ENCODE data around the gene FAM25A. TPM values are rescaled to one million over a fixed set of nuclear protein-coding genes. Genes with fewer than 3 reads are reported as not detected.
"Not testable (repeated sequence)": the region's sequence is repeated elsewhere in the genome, so short reads cannot be mapped to it uniquely, and the experiment has no call there.

The FAM25A gene
- total RNA-seq, 2 donors from 2014 or later, result not detected

GRCh38 chr10:86988520-86988919 lies 31.6 kb upstream of the FAM25A start:
- H3K27ac Mint-ChIP-seq, result no peak overlapping the region
- H3K4me3 ChIP-seq (ENCODE audit: low read length), result no peak overlapping the region
- peaks cover 5% of the 10 kb centered on the region for H3K27me3 ChIP-seq (ENCODE audit: control insufficient read depth, insufficient read depth, low read length, poor library complexity, severe bottlenecking)
- no peaks in the 10 kb centered on the region for H3K36me3 ChIP-seq (ENCODE audit: control insufficient read depth, insufficient read depth, low read length)
- no peaks in the 10 kb centered on the region for H3K36me3 Mint-ChIP-seq (ENCODE audit: low read depth)
- H3K4me1 Mint-ChIP-seq, result peaks cover 3% of the 10 kb centered on the region
- H3K27me3 Mint-ChIP-seq (ENCODE audit: insufficient read depth), result no peaks in the 10 kb centered on the region
- no peak overlapping the region for H3K4me3 Mint-ChIP-seq
- no peak overlapping the region for H3K9ac ChIP-seq (ENCODE audit: extremely low read depth, low read length, poor library complexity, severe bottlenecking)
- H3K27ac ChIP-seq (ENCODE audit: low read depth, low read length), result no peak overlapping the region
- H3K9me3 Mint-ChIP-seq, result no peaks in the 10 kb centered on the region
- WGBS, 2 experiments (ENCODE audit: insufficient coverage in 1 of 2, insufficient read length in 1 of 2), result 86% methylated on average over 1 of the region's 1 CpG; no CpG with 5 or more reads in 1 of the 2 experiments
- no peaks in the 10 kb centered on the region for H3K9me3 ChIP-seq (ENCODE audit: control insufficient read depth, low read length)
- no peak for DNase-seq
- H3K4me1 ChIP-seq (ENCODE audit: control insufficient read depth, insufficient read depth, low read length), result no peaks in the 10 kb centered on the region
- no peak for TF ChIP-seq CTCF (conservative IDR thresholded peaks at IDR 0.05)

- H3K4me3 ChIP-seq (ENCODE audit: low read length); H3K27me3 Mint-ChIP-seq (ENCODE audit: insufficient read depth); H3K27ac ChIP-seq (ENCODE audit: low read depth, low read length); H3K4me1 ChIP-seq (ENCODE audit: control insufficient read depth, insufficient read depth, low read length); H3K27me3 ChIP-seq (ENCODE audit: control insufficient read depth, insufficient read depth, low read length, poor library complexity, severe bottlenecking); DNase-seq; H3K9ac ChIP-seq (ENCODE audit: extremely low read depth, low read length, poor library complexity, severe bottlenecking); H3K36me3 Mint-ChIP-seq (ENCODE audit: low read depth); H3K9me3 Mint-ChIP-seq; H3K27ac Mint-ChIP-seq; H3K9me3 ChIP-seq (ENCODE audit: control insufficient read depth, low read length); H3K36me3 ChIP-seq (ENCODE audit: control insufficient read depth, insufficient read depth, low read length); H3K4me1 Mint-ChIP-seq; H3K4me3 Mint-ChIP-seq: not testable (repeated sequence)
- WGBS, 2 experiments (ENCODE audit: insufficient coverage in 1 of 2, insufficient read length in 1 of 2), result no CpG with 5 or more reads among the region's 12 CpGs
Observed at GRCh38 chr10:86991362-86991761, 28.7 kb upstream of the FAM25A start.

- no peaks in the 10 kb centered on the region for H3K27me3 Mint-ChIP-seq (ENCODE audit: insufficient read depth)
- no peak for DNase-seq
- no peak overlapping the region for H3K27ac Mint-ChIP-seq
- Histone ChIP-seq H3K4me3 (ENCODE audit: low read length) (no peak overlapping the region), H3K9ac (ENCODE audit: extremely low read depth, low read length, poor library complexity, severe bottlenecking) (no peak overlapping the region), H3K27me3 (ENCODE audit: control insufficient read depth, insufficient read depth, low read length, poor library complexity, severe bottlenecking) (peaks cover 5% of the 10 kb centered on the region), H3K27ac (ENCODE audit: low read depth, low read length) (no peak overlapping the region), H3K36me3 (ENCODE audit: control insufficient read depth, insufficient read depth, low read length) (no peaks in the 10 kb centered on the region), H3K9me3 (ENCODE audit: control insufficient read depth, low read length) (no peaks in the 10 kb centered on the region), H3K4me1 (ENCODE audit: control insufficient read depth, insufficient read depth, low read length) (no peaks in the 10 kb centered on the region)
- no peaks in the 10 kb centered on the region for H3K36me3 Mint-ChIP-seq (ENCODE audit: low read depth)
- no peak overlapping the region for H3K4me3 Mint-ChIP-seq
- H3K4me1 Mint-ChIP-seq, result no peaks in the 10 kb centered on the region
- TF ChIP-seq CTCF (conservative IDR thresholded peaks at IDR 0.05), result no peak
- no peaks in the 10 kb centered on the region for H3K9me3 Mint-ChIP-seq
Observed at GRCh38 chr10:86992456-86992855, 27.6 kb upstream of the FAM25A start.

GRCh38 chr10:86992929-86993328 lies 27.2 kb upstream of the FAM25A start:
- H3K36me3 Mint-ChIP-seq (ENCODE audit: low read depth), result no peaks in the 10 kb centered on the region
- no peaks in the 10 kb centered on the region for H3K4me1 Mint-ChIP-seq
- H3K36me3 ChIP-seq (ENCODE audit: control insufficient read depth, insufficient read depth, low read length), result no peaks in the 10 kb centered on the region
- WGBS, 2 experiments (ENCODE audit: insufficient coverage in 1 of 2, insufficient read length in 1 of 2), result 85% methylated on average over 2 of the region's 2 CpGs; no CpG with 5 or more reads in 1 of the 2 experiments
- no peaks in the 10 kb centered on the region for H3K27me3 Mint-ChIP-seq (ENCODE audit: insufficient read depth)
- H3K9ac ChIP-seq (ENCODE audit: extremely low read depth, low read length, poor library complexity, severe bottlenecking), result no peak overlapping the region
- no peak for DNase-seq
- no peak for TF ChIP-seq CTCF (conservative IDR thresholded peaks at IDR 0.05)
- H3K27me3 ChIP-seq (ENCODE audit: control insufficient read depth, insufficient read depth, low read length, poor library complexity, severe bottlenecking), result peaks cover 5% of the 10 kb centered on the region
- H3K9me3 ChIP-seq (ENCODE audit: control insufficient read depth, low read length), result no peaks in the 10 kb centered on the region
- no peak overlapping the region for H3K27ac ChIP-seq (ENCODE audit: low read depth, low read length)
- no peaks in the 10 kb centered on the region for H3K4me1 ChIP-seq (ENCODE audit: control insufficient read depth, insufficient read depth, low read length)
- H3K27ac Mint-ChIP-seq, result no peak overlapping the region
- H3K4me3 Mint-ChIP-seq, result no peak overlapping the region
- no peaks in the 10 kb centered on the region for H3K9me3 Mint-ChIP-seq
- H3K4me3 ChIP-seq (ENCODE audit: low read length), result no peak overlapping the region

GRCh38 chr10:86999802-87000403 lies 20.2 kb upstream of the FAM25A start:
- H3K9me3 ChIP-seq (ENCODE audit: control insufficient read depth, low read length); H3K27me3 Mint-ChIP-seq (ENCODE audit: insufficient read depth); H3K9ac ChIP-seq (ENCODE audit: extremely low read depth, low read length, poor library complexity, severe bottlenecking); H3K27me3 ChIP-seq (ENCODE audit: control insufficient read depth, insufficient read depth, low read length, poor library complexity, severe bottlenecking); H3K27ac ChIP-seq (ENCODE audit: low read depth, low read length); H3K4me3 ChIP-seq (ENCODE audit: low read length); H3K36me3 ChIP-seq (ENCODE audit: control insufficient read depth, insufficient read depth, low read length); H3K9me3 Mint-ChIP-seq; H3K27ac Mint-ChIP-seq; H3K4me1 ChIP-seq (ENCODE audit: control insufficient read depth, insufficient read depth, low read length); H3K4me3 Mint-ChIP-seq; DNase-seq; H3K4me1 Mint-ChIP-seq; H3K36me3 Mint-ChIP-seq (ENCODE audit: low read depth): not testable (repeated sequence)
- 88 to 92% methylated on average over 4 to 6 of the region's 6 CpGs for WGBS, 2 experiments (ENCODE audit: insufficient coverage in 1 of 2, insufficient read length in 1 of 2)

Measured in endodermal cell (in vitro differentiated cells).